GM03348 (cell line): ENCODE data around the gene MREG.

Experiments used
- DNase-seq: peaks from one replicate; pipeline ENCODE4 v3.0.0; 2012; ENCODE audit warnings: low spot score

MREG gene

DNA sequence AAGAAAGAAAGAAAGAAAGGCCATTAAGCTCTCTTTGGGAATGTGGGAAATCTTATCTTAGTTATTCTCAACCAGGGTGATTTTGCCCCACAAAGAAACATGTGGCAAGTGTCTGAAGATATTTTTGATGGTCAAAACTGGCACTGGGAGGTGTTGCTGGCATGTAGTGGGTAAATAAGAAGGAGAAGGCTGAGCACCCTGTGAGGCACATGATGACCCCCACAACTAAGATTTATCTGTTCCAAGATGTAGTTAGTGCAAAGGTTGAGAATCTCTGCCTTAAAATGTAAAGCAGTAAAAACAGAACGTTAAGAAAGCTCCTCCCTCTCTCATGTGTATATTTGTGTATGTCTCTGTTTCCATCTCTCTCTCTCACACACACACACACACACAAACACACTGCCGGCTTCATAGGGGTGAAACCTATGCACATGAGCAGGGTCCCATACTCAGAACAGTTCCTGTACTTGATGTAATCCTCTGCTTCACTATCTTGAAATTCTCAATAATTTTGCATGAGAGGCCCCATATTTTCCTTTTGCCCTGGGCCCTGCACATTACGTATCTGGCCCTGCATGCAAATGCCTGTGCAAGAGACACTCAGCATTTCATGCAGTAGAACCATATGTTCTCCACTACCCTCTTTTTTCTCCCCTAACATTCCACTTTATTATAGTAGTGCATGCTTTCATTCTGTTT, 94.3 kb downstream of the MREG start:
- DNase-seq = no peak

DNA sequence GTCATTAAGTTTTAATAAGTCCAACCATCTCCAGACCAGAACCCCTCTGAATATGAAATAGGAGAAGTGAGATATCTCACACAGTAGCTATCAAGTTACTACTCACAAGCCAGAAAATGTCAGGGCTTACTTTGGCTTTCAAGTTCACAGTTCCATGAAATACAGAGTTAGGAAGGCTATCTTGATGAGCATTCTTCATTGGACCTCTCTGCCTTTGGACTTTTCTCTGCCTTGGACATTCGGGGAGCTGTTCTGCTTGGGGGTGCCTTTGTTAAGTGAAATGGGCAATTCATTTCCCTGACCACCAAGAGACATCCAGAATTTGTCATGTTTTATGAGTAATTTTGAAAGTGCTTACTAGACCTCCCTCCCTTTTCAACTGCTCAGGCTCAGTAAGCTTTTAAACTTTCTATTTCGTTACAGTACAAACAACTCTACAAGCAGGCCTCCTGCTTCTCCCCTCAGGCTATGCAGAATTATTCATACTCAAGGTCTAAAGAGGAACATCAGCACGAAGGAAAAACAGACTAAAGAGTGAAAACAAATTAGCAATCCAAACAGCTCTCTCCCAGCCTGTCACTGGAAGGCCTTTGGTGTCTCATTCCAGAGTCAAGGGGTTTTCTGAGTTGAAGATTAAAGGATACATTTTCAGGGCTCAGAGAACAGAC, 95.3 kb downstream of the MREG start:
- no peak for DNase-seq

DNA sequence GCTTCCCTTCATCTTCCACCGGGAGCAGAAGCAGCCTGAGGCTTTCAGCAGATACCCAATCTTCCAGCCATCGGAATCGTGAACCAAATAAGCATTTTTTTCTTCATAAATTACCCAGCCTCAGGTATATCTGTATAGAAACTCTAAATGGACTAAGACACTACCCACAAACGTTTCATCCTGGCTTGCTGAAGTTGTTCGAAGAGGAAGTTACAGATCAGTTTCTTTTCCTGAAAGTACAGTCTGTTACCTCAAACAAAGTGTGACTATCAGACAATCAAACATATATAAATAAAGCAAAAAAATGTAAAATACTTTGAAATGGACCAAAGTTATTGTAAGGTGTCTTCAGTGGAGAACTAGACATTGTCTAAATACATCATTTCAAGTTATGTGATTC, 97.9 kb downstream of the MREG start:
- DNase-seq = no peak

DNA sequence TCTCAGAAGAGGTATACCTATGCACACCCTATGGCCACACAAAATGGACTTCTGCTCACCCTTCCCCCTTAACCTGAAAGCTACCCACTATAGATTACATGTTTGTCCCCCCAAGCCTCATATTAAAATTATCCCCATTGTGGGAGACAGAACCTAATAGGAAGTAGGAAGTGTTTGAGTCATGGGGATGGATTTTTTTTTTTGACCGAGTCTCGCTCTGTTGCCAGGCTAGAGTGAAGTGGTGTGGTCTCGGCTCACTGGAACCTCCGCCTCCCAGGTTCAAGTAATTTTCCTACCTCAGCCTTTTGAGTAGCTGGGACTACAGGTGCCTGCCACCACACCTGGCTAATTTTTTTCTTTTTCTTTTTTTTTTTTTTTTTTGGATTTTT, 98.6 kb downstream of the MREG start:
- DNase-seq = no peak

DNA sequence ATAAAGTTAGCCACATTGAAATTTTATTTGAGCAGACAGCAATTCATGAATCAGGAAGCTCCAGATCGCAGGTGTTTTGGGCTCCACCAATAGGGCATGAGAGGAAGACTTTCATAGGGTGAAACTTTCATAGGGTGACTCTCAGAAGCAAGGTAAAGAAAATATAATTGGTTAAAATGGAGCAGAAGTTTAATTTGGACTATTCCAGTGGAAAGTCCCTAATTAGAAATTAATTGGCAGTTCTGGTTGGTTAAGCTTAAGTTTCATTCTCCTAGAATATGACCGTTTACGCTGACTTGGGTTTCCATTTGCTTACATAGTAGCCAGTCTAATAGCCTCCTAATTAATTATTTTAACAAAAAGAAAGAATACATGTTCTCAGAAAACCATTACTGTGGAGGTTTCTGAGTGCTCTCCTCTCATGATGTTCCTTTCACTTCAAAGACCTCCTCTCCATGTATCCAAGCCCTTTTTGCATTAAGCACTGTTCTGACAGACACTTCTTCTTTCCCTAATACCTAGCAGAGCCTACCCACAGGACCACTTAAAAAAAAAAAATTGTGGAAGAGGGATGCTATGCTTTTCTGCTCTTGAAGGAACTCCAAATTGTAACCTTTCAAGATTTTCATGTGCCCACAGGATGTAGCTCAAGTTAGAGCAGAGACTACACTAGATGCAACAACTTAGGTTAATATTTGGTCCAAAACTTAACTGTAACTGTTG, 99.1 kb downstream of the MREG start:
- no peak for DNase-seq

DNA sequence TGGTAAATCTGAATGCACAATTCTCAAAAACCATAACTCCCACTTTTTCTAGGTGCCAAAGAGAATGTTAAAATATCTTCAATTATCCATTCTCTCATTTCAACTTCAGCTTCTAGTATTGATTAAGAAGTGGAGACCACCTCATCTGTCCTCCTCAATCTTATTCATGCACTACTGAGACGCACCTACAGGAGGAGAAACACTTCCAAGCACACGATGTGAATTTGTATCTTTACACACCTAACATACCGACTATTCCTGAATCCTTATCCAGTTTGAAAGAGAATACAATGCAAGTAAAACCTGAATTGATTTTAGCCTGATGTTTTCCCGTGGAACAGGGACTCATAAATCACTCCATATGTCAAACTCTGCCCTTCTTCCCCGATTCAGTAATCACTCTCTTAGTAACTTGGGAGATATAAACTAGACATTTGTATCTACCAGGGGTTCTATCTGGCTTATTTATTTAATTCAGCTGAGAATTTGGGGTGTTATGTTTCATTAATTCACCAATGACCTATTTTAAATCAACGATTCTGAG, 101.0 kb downstream of the MREG start:
- DNase-seq = no peak

DNA sequence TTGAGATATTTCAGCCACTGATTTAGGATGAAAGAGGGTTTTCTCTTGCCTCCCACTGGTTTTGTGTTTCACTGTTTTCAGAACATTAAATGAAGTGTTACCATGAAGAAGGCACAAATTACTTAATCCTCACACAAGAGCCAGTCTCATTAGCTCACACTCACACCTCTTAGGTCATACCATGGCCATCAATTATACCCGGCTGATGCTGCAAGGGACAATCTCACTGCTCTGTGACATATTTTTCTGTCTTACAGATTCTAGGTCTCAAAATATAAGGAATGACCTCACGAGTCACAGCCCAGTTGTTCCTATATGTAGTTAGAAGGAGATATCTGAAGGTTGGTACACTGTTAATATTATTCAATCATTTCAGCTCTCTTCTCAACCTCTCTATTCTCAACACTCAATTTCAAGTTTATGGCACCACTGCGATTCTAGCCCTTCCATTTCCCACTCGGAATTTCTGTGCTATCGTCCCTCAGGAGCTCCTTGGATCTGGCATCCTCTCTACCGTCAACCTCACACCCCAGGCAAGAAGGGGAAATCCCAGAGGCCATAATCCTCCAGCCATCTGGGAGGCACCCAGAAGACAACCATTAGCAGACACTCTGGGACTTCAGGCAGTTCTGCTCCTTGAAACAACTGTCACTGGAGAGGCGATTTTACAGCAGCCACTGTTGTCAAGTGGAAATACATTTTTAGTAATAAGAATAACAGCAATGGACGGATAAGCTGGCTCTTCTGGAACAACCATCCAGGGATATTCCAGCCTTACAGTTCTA, 101.9 kb downstream of the MREG start:
- DNase-seq = no peak

DNA sequence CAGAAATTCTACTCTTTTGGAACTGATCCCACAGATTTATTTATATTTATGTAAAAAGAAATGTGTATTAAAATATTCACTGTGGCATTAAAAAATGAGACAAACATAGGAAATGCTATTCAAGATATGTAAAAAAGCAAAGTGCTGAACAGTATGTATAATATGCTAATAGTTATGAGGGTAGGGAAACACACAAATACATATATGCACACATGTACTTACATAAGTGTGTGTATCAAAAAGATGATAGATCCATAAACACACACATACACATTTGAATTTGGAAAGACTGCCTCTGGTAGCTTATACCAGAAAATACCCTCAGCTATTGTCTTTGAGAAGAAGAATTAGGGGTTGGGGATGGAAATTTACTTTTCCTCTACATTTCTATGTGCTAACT, 103.2 kb downstream of the MREG start:
- DNase-seq = no peak

DNA sequence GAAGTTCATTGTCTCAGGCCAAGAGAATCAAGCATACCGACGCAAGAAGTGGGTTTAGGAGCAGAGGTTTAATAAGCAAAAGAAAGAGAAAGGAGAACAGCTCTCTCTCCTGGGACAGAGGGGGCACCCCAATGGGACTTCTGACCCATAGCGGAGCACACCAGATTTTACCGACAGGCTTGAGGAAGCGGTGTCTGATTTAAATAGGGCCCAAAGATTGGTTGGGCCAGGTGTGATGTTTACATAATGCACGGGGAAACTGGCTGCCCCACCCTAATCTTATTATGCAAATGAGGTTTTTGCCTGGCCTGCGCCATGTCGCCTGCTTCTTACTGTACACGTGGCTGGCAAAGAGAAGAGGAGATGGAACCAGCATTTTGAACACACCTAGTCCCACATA, 106.2 kb downstream of the MREG start:
- DNase-seq = no peak

DNA sequence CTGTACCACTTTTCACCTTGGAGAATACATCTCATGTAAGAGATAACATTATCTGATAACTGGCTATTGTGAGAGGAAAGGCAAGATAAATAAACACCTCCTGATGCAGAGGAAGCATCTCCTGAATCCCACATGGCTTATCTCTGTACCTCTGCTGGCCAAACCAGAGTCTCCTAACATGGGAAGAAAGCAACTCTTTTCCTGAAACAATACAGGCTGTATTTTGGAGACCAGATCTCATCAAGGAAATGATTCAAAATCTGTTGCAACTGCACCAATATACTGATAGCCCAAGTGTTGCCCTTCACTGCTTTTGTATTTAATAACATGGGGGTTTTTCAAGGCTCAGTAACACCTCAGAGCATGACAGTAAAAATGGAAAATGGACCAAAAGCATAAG, 106.9 kb downstream of the MREG start:
- no peak for DNase-seq

DNA sequence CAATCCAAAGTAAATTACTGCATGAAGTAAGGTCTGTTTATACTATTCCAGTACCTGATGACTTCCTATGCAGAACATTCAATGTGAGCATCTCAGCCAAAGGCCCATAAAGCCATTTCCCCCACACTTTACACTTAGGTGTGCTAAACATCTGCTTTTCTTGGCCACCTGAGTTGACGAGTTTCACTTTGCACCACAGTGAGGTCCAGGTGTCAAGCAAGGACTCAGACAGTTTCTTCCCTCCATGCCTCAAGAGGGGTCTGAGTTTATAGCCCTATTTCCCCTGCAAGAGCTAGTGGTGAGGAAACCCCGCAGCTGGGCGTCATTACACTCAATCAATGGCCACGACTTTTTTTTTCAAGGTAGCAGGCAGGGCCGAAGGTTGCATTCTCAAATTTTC, 107.7 kb downstream of the MREG start:
- no peak for DNase-seq

DNA sequence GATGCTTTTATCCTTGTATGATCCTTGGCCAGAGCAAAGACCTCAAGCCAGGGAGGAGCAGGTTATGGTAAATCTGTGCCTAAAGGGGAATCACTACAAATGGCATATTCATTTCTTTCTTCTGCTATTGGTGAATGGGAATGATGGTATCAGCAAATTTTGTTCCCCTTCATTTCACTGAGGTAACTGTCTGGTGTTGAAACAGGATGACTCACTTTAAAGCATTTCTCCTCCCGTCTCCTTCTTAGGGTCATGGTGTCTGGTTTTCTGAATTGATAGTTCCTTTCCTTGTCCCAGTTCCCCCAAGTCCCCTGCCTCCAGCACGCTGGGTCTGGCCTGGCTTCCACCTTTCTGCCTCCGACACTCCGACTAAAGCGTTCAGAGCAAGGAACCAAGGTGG, 109.2 kb downstream of the MREG start:
- peak; percentile 77 for DNase-seq

DNA sequence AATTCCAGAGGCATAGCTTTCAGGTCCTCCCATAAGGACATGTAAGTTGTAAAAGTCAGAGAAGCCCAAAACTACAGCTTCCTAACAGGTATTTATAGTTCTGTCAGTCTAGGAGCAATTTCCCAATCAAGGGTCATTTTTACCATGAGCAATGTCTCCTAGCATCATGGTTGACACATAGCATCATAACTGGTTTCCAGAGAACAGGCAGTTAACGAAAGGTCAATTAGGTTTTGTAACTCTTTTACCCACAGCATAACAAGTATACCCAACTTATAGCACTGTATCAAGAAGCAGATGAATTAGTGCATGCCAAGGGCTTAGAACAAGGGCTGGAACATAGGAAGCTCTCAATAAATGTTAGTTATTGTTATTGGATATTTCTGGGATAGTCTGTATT, 110.1 kb downstream of the MREG start:
- DNase-seq = no peak

DNA sequence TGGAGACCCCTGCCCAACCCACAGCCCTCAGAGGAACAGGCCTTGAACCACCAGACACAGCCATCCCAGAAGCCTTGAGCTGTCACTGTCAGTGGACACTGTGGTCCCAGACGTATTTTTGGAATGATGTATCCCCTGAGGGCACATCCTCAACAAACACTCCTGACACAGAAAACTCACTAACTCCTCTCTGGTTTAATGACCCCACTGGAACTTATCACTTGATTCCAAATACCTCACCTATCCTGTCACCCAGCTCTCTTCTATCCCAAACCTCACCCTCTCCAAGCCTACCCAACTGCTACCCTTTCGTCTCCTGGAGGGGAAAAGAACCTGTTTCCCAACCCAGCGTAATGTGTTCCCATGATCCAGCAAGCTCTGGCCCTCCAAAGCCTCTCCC, 111.6 kb downstream of the MREG start:
- DNase-seq = no peak

DNA sequence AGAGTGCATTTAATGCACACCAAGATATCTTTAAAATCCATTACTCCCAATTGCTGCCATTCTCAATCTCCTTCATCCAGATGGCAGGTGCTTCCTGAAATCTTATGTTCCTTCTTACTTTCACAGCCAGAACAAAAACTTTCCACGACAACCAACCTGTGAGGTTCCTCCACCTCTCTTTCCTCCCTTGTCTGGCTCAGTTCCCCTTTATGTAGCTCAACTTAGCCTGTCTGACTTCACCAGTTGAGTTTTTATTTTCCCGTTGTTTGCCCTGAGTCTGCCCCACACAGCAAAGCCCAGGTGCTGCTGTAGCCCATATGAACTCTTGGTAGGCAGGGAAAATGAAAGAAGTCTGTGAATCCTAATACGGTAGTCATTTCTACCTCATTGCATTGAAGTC, 112.5 kb downstream of the MREG start:
- DNase-seq = no peak

DNA sequence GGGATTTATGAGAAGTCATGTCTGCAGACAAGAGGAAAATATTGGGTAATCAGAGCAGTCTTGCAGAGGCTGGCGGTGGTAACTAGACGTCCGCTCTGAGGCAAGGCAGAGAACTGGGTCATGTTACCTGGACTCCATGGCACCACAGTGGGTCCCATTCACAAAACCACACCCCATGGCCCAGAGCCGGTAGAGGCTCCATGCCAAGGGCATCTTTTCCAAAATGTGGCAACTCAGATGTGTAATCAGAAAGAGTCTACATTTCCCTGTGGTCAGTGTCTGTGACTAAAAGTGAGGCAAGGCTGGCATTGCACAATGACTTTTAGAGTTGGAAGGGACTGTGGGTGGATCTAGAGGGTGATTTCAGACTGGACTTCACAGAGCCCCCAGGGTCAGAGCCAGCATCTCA, 113.1 kb downstream of the MREG start:
- peak; percentile 71 for DNase-seq

DNA sequence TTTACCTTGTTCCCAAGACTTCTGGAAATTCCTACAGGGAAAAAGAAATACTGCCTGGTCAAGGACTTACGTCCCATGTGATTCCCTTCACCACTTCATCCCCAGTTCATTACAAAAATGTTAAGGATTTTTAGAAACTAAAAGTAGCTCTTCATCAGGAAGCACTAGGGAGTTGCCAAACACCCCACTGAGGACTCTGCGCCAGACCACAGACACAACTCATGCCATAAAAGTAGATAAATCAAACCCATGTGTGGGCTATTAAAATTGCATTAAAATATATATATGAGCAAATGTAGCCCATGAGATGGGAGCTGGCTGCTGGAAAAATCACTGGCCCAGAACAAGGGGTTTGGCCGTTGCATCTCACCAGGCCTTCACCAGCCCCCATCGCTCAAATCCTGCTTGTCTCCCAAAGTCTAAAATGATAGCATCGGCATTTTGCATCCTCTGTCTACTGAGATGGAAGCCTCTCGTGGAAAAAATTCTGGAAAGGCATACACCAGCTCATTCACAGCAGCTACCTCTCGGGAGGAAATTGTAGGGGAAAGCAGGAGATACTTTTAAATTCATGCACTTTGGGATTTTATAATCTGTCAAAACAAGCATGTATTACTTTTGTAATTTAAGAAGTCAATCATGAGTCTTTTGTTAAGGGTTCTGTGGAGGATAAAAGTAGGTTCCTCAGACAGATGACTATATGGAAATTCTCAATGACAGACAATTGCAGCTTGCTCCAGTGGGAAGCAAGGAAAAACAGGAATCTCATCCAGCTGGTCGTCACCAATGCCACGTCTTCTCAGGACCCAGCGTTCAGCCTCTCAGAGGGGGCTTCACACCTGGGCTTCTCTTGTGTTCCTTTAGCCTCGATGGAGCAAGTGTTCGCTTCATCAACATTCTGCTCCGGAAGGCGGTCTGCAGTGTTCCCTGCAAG, 113.9 kb downstream of the MREG start:
- peak; percentile 87 for DNase-seq

DNA sequence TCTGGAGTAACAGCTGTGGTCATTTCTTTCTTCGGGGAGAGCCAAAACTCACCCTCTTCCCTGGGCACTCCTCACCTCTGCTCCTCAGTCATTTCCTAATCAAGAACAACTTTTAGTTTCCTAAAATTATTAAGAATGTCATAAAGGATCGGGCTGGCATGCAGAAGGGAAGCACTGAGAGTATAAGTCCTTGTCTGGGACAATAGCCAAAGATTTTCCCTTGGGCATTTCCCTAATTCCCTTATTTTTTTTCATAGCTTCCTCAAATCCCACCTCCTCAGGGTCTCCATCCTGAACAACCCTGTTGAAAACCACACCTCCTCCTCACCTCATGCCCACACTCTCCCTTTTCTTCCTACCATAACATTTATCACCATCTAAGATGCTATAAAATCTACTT, 115.0 kb downstream of the MREG start:
- DNase-seq = no peak

DNA sequence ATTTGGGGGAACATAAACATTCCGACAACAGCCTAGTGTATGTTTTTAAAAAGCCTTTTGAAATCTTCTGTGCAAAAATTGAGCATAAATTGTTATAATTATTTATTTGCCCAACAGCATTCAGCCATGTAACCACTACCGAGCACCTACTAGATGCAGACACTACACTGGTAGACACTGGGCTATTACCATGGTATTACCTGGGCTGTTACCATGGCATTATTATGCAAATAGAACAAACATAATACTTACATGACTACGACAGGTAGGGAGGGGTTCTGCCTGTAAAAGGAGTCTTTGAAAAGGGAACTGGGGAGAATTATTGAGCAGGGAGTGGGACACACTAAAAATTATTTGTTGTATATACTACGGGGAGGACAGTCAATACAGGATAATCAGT, 116.4 kb downstream of the MREG start:
- DNase-seq = no peak

DNA sequence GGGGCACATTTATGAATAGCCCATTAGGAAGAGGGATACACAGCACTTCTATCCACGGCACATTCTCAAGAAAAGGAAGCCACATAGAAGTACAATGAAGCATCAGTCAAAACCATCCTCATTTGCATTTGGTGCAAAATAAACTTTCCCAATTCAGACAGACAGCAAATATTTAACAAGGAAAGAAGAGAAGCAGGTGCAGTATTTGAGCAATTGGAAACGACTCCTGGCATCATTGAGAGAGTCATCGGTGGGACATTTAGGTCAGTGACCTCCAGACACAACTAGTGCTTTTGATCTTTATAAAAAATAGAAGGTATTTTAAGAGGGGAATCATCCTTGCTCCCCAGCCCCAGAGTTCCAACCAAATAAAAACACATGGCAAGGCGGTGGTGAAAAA, 118.0 kb downstream of the MREG start:
- DNase-seq = no peak
